ENCODE results near the gene CACNG4. TPM values are rescaled to one million over a fixed set of nuclear protein-coding genes. Genes with fewer than 3 reads are reported as not detected.

CACNG4 gene
- total RNA-seq, 6 donors from 2014 or later, result 2.1 to 27.8 (median 8.0) TPM

DNA sequence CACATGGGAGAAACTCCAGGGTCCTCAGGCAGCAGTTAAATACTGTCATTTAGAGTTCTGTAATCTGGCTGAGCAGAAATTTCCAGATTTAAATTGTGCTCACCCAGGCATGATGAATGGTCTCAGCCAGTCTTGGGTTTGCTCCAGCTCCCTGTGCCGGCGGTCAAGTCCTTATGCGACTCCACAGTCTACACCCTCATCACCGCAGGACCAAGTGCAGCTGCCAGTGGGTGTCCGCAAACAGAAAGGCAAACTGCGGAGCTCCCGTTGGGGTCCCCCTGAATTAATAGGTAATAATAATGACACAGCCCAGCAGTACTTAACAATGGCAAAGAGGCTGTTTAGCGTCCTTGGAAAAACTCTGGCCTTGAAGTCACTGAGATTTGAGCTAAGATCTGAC, 3.9 kb upstream of the CACNG4 start:
- Histone ChIP-seq H3K27ac (no peak overlapping the region), H3K36me3 (no peaks in the 10 kb centered on the region), H3K27me3 (peaks cover 0 to 18% (median 11%) of the 10 kb centered on the region in 4 donors), H3K9me3 (no peaks in the 10 kb centered on the region), H3K4me1 (peaks cover 7 to 16% (median 9%) of the 10 kb centered on the region in 4 donors), H3K4me3 (no peak overlapping the region)
- ATAC-seq (ENCODE audit: low FRiP score in 2 of 2) (no peak), DNase-seq (no peak)
- TF ChIP-seq POLR2A (IDR thresholded peaks at IDR 0.05), result no peak
- no peak for TF ChIP-seq POLR2AphosphoS5 (IDR thresholded peaks at IDR 0.05)
- WGBS, 2 donors, result 70% methylated on average over 8 of the region's 8 CpGs; no CpG with 5 or more reads in 1 of the 2 donors

DNA sequence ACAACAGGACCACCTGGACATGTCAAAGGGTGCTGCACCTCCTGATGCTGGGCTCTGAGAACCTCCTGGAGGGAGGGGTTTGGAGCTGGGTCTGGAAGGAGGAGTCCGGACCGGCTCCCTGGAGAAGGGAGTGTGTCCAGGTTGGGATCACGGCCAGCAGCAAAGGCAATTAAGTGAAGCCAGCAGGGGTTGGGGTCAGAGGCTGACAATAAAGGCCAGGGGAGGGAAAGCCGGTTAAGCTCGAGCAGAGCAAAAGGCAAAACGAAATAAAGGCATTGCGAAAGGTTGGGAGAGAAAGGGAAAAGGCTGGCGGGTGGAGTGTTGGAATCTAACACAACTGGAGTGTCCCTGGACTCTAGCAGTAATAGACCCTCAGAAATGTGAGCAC, 992 bp upstream of the CACNG4 start:
- TF ChIP-seq POLR2AphosphoS5 (IDR thresholded peaks at IDR 0.05), result no peak
- no peak for TF ChIP-seq EP300 (IDR thresholded peaks at IDR 0.05)
- TF ChIP-seq, protein P1, sequence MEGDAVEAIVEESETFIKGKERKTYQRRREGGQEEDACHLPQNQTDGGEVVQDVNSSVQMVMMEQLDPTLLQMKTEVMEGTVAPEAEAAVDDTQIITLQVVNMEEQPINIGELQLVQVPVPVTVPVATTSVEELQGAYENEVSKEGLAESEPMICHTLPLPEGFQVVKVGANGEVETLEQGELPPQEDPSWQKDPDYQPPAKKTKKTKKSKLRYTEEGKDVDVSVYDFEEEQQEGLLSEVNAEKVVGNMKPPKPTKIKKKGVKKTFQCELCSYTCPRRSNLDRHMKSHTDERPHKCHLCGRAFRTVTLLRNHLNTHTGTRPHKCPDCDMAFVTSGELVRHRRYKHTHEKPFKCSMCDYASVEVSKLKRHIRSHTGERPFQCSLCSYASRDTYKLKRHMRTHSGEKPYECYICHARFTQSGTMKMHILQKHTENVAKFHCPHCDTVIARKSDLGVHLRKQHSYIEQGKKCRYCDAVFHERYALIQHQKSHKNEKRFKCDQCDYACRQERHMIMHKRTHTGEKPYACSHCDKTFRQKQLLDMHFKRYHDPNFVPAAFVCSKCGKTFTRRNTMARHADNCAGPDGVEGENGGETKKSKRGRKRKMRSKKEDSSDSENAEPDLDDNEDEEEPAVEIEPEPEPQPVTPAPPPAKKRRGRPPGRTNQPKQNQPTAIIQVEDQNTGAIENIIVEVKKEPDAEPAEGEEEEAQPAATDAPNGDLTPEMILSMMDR (IDR thresholded peaks at IDR 0.05), result no peak
- no peak for TF ChIP-seq POLR2A (IDR thresholded peaks at IDR 0.05)

GRCh38 chr17:66964930-66965800, 658 bp downstream of the CACNG4 start:
- ATAC-seq (ENCODE audit: low FRiP score in 2 of 2), result peak in 1 of 2 donors; percentile 24
- WGBS, 2 donors, result 0 to 2% methylated on average over 4 to 46 of the region's 92 CpGs
- no peak overlapping the region for H3K27ac ChIP-seq
- peaks cover 0 to 27% (median 18%) of the 10 kb centered on the region in 4 donors for H3K27me3 ChIP-seq
- H3K9me3 ChIP-seq, result no peaks in the 10 kb centered on the region
- peak in 1 of 2 donors; percentile 90 for DNase-seq
- H3K36me3 ChIP-seq, result no peaks in the 10 kb centered on the region
- peak overlapping the region; percentile 25 to 55 (median 48) for H3K4me3 ChIP-seq
- TF ChIP-seq EP300 (IDR thresholded peaks at IDR 0.05), result no peak
- no peak for TF ChIP-seq POLR2A (IDR thresholded peaks at IDR 0.05)
- TF ChIP-seq, protein P1 (IDR thresholded peaks at IDR 0.05), result no peak
- TF ChIP-seq POLR2AphosphoS5 (IDR thresholded peaks at IDR 0.05), result no peak
- peaks cover 12 to 25% (median 15%) of the 10 kb centered on the region in 4 donors for H3K4me1 ChIP-seq

More for the DNA sequence above, 992 bp upstream of the CACNG4 start:
- WGBS, 2 donors, result 21 to 34% methylated on average over 8 of the region's 8 CpGs
- DNase-seq, result no peak
- H3K27me3 ChIP-seq, result peaks cover 0 to 27% (median 18%) of the 10 kb centered on the region in 4 donors
- no peak overlapping the region for H3K27ac ChIP-seq
- H3K4me3 ChIP-seq, result no peak overlapping the region
- ATAC-seq (ENCODE audit: low FRiP score in 2 of 2), result no peak
- no peaks in the 10 kb centered on the region for H3K9me3 ChIP-seq
- peaks cover 12 to 25% (median 15%) of the 10 kb centered on the region in 4 donors for H3K4me1 ChIP-seq
- no peaks in the 10 kb centered on the region for H3K36me3 ChIP-seq

- Histone ChIP-seq H3K36me3 (no peaks in the 10 kb centered on the region), H3K27ac (no peak overlapping the region), H3K9me3 (no peaks in the 10 kb centered on the region), H3K27me3 (peaks cover 0 to 27% (median 18%) of the 10 kb centered on the region in 4 donors), H3K4me1 (peaks cover 12 to 25% (median 15%) of the 10 kb centered on the region in 4 donors), H3K4me3 (peak overlapping the region in 3 of 4 donors; percentile 46 to 55 (median 49))
- TF ChIP-seq POLR2A (IDR thresholded peaks at IDR 0.05) (no peak), POLR2AphosphoS5 (IDR thresholded peaks at IDR 0.05) (no peak), EP300 (IDR thresholded peaks at IDR 0.05) (no peak)
- TF ChIP-seq, protein P1 (IDR thresholded peaks at IDR 0.05), result no peak
- ATAC-seq (ENCODE audit: low FRiP score in 2 of 2) (no peak), DNase-seq (no peak)
- WGBS, 2 donors, result 1 to 15% methylated on average over 4 to 30 of the region's 36 CpGs
These were observed 1.3 kb downstream of the CACNG4 start for GRCh38 chr17:66965801-66966262.

DNA sequence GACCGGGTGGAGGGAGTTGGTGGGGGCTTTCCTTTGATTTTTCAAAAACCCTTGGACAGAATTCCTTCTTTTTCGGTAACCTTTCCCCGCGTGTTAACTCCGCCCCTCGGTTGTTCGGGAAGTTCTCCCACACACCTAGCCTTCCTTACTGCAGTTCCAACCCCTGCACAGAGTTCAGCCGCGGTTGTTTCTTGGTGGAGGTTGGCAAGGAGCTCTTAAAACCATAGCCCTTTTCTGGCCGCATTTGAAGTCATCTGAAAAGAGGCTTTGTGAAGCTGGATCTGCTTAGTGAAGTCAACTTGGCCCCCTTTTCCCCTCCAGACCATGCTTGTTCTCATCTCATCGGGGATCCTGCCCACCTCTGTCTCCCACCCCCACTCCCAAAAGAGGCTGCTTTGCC, 1.8 kb downstream of the CACNG4 start:
- H3K27me3 ChIP-seq, result peaks cover 0 to 27% (median 18%) of the 10 kb centered on the region in 4 donors
- 18 to 19% methylated on average over 9 to 11 of the region's 11 CpGs for WGBS, 2 donors
- TF ChIP-seq POLR2AphosphoS5 (IDR thresholded peaks at IDR 0.05) (no peak), POLR2A (IDR thresholded peaks at IDR 0.05) (no peak), EP300 (IDR thresholded peaks at IDR 0.05) (no peak)
- TF ChIP-seq, protein P1 (IDR thresholded peaks at IDR 0.05), result no peak

More for the DNA sequence above, 1.8 kb downstream of the CACNG4 start:
- H3K4me1 ChIP-seq, result peaks cover 12 to 25% (median 15%) of the 10 kb centered on the region in 4 donors
- no peak overlapping the region for H3K27ac ChIP-seq
- no peak for DNase-seq
- no peaks in the 10 kb centered on the region for H3K9me3 ChIP-seq
- no peak for ATAC-seq (ENCODE audit: low FRiP score in 2 of 2)
- H3K4me3 ChIP-seq, result peak overlapping the region in 3 of 4 donors; percentile 46 to 55 (median 49)
- H3K36me3 ChIP-seq, result no peaks in the 10 kb centered on the region

All from upper lobe of left lung (tissue), 6 donors.